ENCODE data around the gene CDKL1. TPM values are rescaled to one million over a fixed set of nuclear protein-coding genes. Genes with fewer than 3 reads are reported as not detected.

Gene CDKL1
- total and polyA plus RNA-seq, 2 of the 13 experiments (the other 11 are each of a cell fraction or from before 2014, with no cell fraction given), result 4.4 to 5.1 TPM

DNA sequence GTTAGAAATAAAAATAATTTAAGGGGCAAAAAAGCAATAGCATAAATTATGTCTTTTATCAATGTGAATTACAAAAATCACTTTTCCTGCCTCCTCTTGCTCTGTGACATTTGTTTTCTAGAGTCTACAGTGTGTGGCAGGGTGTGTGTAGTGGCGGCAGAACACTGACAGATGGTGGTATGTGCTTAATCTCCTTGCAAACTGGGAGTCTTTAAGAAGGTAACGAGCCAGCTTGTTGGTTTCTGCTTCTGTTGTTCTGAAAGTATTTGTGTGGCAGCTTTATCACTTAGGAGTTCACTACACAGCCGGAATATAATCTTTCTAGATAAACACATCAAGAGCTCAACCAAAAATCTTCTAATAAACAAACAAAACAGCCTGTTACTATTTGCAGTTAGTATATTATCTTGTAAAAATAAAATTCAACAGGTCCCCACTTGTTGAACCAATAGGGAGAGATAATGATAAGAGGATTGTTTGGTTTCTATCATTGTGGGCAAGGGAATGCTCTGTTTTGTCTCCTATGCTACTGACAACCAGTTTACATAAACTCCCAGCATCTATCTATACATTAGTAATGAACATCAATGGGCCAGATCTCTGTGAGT is 13.0 kb downstream of the CDKL1 start:
- Histone ChIP-seq H3K79me2 (ENCODE audit: insufficient read depth, low read length) (no peaks in the 10 kb centered on the region), H3K9me3 (ENCODE audit: low read length) (no peaks in the 10 kb centered on the region), H3K4me3 (replicated peaks in 1 of 3; ENCODE audit: insufficient read depth in 1 of 3, low read depth in 2 of 3, low read length in 3 of 3) (no peak overlapping the region), H3K9ac (ENCODE audit: insufficient read depth, low read depth, low read length) (no peak overlapping the region), H3K27me3 (ENCODE audit: control insufficient read depth in 1 of 2, insufficient read depth in 2 of 2, low read length in 2 of 2) (no peaks in the 10 kb centered on the region), H4K20me1 (ENCODE audit: insufficient read depth, low read length) (no peaks in the 10 kb centered on the region), H3K4me2 (ENCODE audit: low read depth, low read length) (no peak overlapping the region), H3K4me1 (ENCODE audit: insufficient read depth, low read length) (peaks cover 21% of the 10 kb centered on the region), H3K27ac (ENCODE audit: extremely low read length, insufficient read depth, low read length) (no peak overlapping the region), H2AFZ (ENCODE audit: low read length) (no peak overlapping the region), H3K36me3 (replicated peaks in 1 of 2; ENCODE audit: control insufficient read depth in 1 of 2, insufficient read depth in 2 of 2, low read length in 2 of 2) (no peaks in the 10 kb centered on the region)
- FAIRE-seq, result no peak
- no peak for DNase-seq (ENCODE audit: low spot score)
- CTCF ChIA-PET (ENCODE audit: low intra/inter-chr PET ratio, low total read pairs), result no interaction called here
- WGBS (ENCODE audit: low lambda C conversion rate), result 90% methylated on average over 3 of the region's 3 CpGs
- no peak for ATAC-seq
- intact Hi-C loops (cut with micrococcal nuclease; ENCODE audit: unreplicated experiment), result no loop called here
- POLR2A ChIA-PET, result no interaction called here
- in situ Hi-C loops (cut with HindIII; ENCODE audit: extremely low pct_ligation_motif_present, low pct_unique_long_range_greater_than_20kb), result no loop called here
- BruUV-seq (replicated peaks), result no TSS peak
- TF ChIP-seq TAF15 (IDR thresholded peaks at IDR 0.05; ENCODE audit: low read depth, low read length, poor library complexity, severe bottlenecking), result no peak
- no peak for TF ChIP-seq ZNF337 (CRISPR knock-in tag; IDR thresholded peaks at IDR 0.05; ENCODE audit: borderline replicate concordance, low read depth)
- TF ChIP-seq PRPF4 (IDR thresholded peaks at IDR 0.05; ENCODE audit: low read depth, low read length, poor library complexity, severe bottlenecking), result no peak
- no peak for TF ChIP-seq REL (CRISPR knock-in tag; conservative IDR thresholded peaks at IDR 0.05)
- no peak for TF ChIP-seq MAFG (CRISPR knock-in tag; IDR thresholded peaks at IDR 0.05)
- no peak for TF ChIP-seq ZNF230 (CRISPR knock-in tag; IDR thresholded peaks at IDR 0.05)

DNA sequence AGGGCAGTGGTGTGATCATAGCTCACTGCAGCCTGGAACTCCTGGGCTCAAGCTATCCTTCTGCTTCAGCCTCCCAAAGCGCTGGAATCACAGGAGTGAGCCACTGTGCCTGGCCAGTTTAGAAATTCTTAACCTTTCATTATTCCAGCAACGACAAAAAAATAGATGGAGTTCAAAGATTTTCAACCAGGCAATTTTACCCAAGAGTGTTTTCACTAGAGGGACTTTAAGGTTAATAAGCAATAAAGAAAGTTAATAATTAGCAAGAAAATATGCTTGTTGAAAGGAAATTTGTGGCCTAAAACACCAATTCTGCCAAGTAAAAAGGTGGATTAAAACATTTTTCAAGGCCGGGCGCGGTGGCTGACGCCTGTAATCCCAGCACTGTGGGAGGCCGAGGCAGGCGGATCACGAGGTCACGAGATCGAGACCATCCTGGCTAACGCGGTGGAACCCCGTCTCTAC is 14.8 kb downstream of the CDKL1 start:
- H3K27me3 ChIP-seq (ENCODE audit: control insufficient read depth in 1 of 2, insufficient read depth in 2 of 2, low read length in 2 of 2), result no peaks in the 10 kb centered on the region
- peak overlapping the region; percentile 25 for H3K4me2 ChIP-seq (ENCODE audit: low read depth, low read length)
- in situ Hi-C loops (cut with HindIII; ENCODE audit: extremely low pct_ligation_motif_present, low pct_unique_long_range_greater_than_20kb) (no loop called here), intact Hi-C loops (cut with micrococcal nuclease; ENCODE audit: unreplicated experiment) (no loop called here)
- no peaks in the 10 kb centered on the region for H3K9me3 ChIP-seq (ENCODE audit: low read length)
- ChIA-PET POLR2A (no interaction called here), CTCF (ENCODE audit: low intra/inter-chr PET ratio, low total read pairs) (no interaction called here)
- H3K27ac ChIP-seq (ENCODE audit: extremely low read length, insufficient read depth, low read length), result no peak overlapping the region
- 27% methylated on average over 14 of the region's 14 CpGs for WGBS (ENCODE audit: low lambda C conversion rate)
- peak; percentile 82 for FAIRE-seq
- no peaks in the 10 kb centered on the region for H4K20me1 ChIP-seq (ENCODE audit: insufficient read depth, low read length)
- ATAC-seq, result peak; percentile 78
- H3K4me3 ChIP-seq (replicated peaks in 1 of 3; ENCODE audit: insufficient read depth in 1 of 3, low read depth in 2 of 3, low read length in 3 of 3), result no peak overlapping the region
- no peak overlapping the region for H2AFZ ChIP-seq (ENCODE audit: low read length)
- H3K36me3 ChIP-seq (replicated peaks in 1 of 2; ENCODE audit: control insufficient read depth in 1 of 2, insufficient read depth in 2 of 2, low read length in 2 of 2), result no peaks in the 10 kb centered on the region
- BruUV-seq (replicated peaks), result no TSS peak
- no peak overlapping the region for H3K9ac ChIP-seq (ENCODE audit: insufficient read depth, low read depth, low read length)
- H3K79me2 ChIP-seq (ENCODE audit: insufficient read depth, low read length), result no peaks in the 10 kb centered on the region
- peak; percentile 68 for DNase-seq (ENCODE audit: low spot score)
- peaks cover 17% of the 10 kb centered on the region for H3K4me1 ChIP-seq (ENCODE audit: insufficient read depth, low read length)
- 0 out of 2 replicates have a peak, but pooled peaks have one; percentile 20 for TF ChIP-seq NR2F6 (IDR thresholded peaks at IDR 0.05)
- peak; percentile 5; the same call in 1 of the 2 replicates for TF ChIP-seq NR2F6 (CRISPR knock-in tag; IDR thresholded peaks at IDR 0.05)
- TF ChIP-seq SALL1 (CRISPR knock-in tag; IDR thresholded peaks at IDR 0.05), result peak; percentile 61
- 0 out of 2 replicates have a peak, but pooled peaks have one; percentile 49 for TF ChIP-seq MIXL1 (CRISPR knock-in tag; IDR thresholded peaks at IDR 0.05)
- TF ChIP-seq, protein P1, sequence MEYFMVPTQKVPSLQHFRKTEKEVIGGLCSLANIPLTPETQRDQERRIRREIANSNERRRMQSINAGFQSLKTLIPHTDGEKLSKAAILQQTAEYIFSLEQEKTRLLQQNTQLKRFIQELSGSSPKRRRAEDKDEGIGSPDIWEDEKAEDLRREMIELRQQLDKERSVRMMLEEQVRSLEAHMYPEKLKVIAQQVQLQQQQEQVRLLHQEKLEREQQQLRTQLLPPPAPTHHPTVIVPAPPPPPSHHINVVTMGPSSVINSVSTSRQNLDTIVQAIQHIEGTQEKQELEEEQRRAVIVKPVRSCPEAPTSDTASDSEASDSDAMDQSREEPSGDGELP (IDR thresholded peaks at IDR 0.05; ENCODE audit: borderline replicate concordance, low read depth), result no peak
- TF ChIP-seq NCOA2 (CRISPR knock-in tag; IDR thresholded peaks at IDR 0.05), result peak; percentile 40; the same call in 1 of the 2 replicates
- no peak for TF ChIP-seq SNAPC4 (CRISPR knock-in tag; IDR thresholded peaks at IDR 0.05)
